Liver (tissue), 9 donors: ENCODE results near the gene SOWAHA. TPM values are rescaled to one million over a fixed set of nuclear protein-coding genes. Genes with fewer than 3 reads are reported as not detected.

Experiments
- DNase-seq: peaks from one replicate; pipeline ENCODE4 v3.0.0-alpha.2; 2017; ENCODE audit warnings: low spot score
- H3K27ac ChIP-seq, 2 donors: one replicate each; pipeline ENCODE4 v1.7.0; 2013; ENCODE audit warnings: inconsistent platforms in 2 of 2, low read length in 2 of 2, control low read depth in 1 of 2, low read depth in 1 of 2, mild to moderate bottlenecking in 1 of 2
- H3K27me3 ChIP-seq, 4 donors: one replicate each; pipeline versions ENCODE4 v1.6.1 to v1.7.0; 2013; ENCODE audit warnings: low read length in 3 of 4, inconsistent platforms in 1 of 4, mild to moderate bottlenecking in 1 of 4, moderate library complexity in 1 of 4; ENCODE audit not compliant: control insufficient read depth in 4 of 4, insufficient read depth in 4 of 4
- H3K36me3 ChIP-seq, 4 donors: one replicate each; pipeline versions ENCODE4 v1.6.1 to v1.7.0; 2013; ENCODE audit warnings: low read length in 3 of 4, mild to moderate bottlenecking in 3 of 4, low read depth in 1 of 4, moderate library complexity in 1 of 4; ENCODE audit not compliant: control insufficient read depth in 4 of 4, insufficient read depth in 3 of 4
- H3K4me1 ChIP-seq, 4 donors: one replicate each; pipeline versions ENCODE4 v1.6.1 to v1.7.0; 2013; ENCODE audit warnings: low read length in 3 of 4, mild to moderate bottlenecking in 3 of 4, moderate library complexity in 1 of 4; ENCODE audit not compliant: control insufficient read depth in 4 of 4, insufficient read depth in 4 of 4
- H3K4me3 ChIP-seq, 3 donors: one replicate each; pipeline versions ENCODE4 v1.6.1 to v1.7.0; 2013; ENCODE audit warnings: low read length in 3 of 3, control low read depth in 1 of 3, low read depth in 1 of 3, mild to moderate bottlenecking in 1 of 3
- H3K9ac ChIP-seq, 2 donors: one replicate each; pipeline ENCODE4 v1.7.0; 2013; ENCODE audit warnings: low read length in 2 of 2, mild to moderate bottlenecking in 2 of 2, moderate library complexity in 2 of 2, control low read depth in 1 of 2, low read depth in 1 of 2
- H3K9me3 ChIP-seq, 4 donors: one replicate each; pipeline versions ENCODE4 v1.6.1 to v1.7.0; 2013; ENCODE audit warnings: low read length in 3 of 4; ENCODE audit not compliant: control insufficient read depth in 4 of 4
- ATF3 ChIP-seq: IDR thresholded peaks from 2 replicates; pipeline ENCODE4 v1.6.1; 2016; ENCODE audit warnings: antibody characterized with exemption
- EGR1 ChIP-seq, 2 donors: IDR thresholded peaks; 2 replicates each; pipeline ENCODE4 v1.6.1; 2016 to 2018; ENCODE audit warnings: antibody characterized with exemption in 2 of 2, low read depth in 2 of 2
- FOXA2 ChIP-seq: IDR thresholded peaks from 2 replicates; pipeline ENCODE4 v1.6.1; 2016; ENCODE audit warnings: antibody characterized with exemption
- GABPA ChIP-seq, 2 donors: IDR thresholded peaks in 1 of 2; conservative IDR thresholded peaks in 1 of 2; 2 replicates each; pipeline ENCODE4 v1.6.1; 2016; ENCODE audit warnings: antibody characterized with exemption in 2 of 2, mild to moderate bottlenecking in 1 of 2, moderate library complexity in 1 of 2
- HNF4A ChIP-seq, 2 donors: conservative IDR thresholded peaks; 2 replicates each; pipeline ENCODE4 v1.6.1; 2016; ENCODE audit warnings: antibody characterized with exemption in 2 of 2, mild to moderate bottlenecking in 2 of 2
- HNF4G ChIP-seq: IDR thresholded peaks from 2 replicates; pipeline ENCODE4 v1.6.1; 2016; ENCODE audit warnings: antibody characterized with exemption
- JUND ChIP-seq, 2 donors: IDR thresholded peaks; 2 replicates each; pipeline ENCODE4 v1.6.1; 2016; ENCODE audit warnings: antibody characterized with exemption in 2 of 2
- MAX ChIP-seq: IDR thresholded peaks from 2 replicates; pipeline ENCODE4 v1.6.1; 2016; ENCODE audit warnings: antibody characterized with exemption
- NR2F2 ChIP-seq: IDR thresholded peaks from 2 replicates; pipeline ENCODE4 v1.6.1; 2016; ENCODE audit warnings: antibody characterized with exemption
- RAD21 ChIP-seq, 2 donors: IDR thresholded peaks; 2 replicates each; pipeline ENCODE4 v1.6.1; 2016; ENCODE audit warnings: antibody characterized with exemption in 2 of 2, mild to moderate bottlenecking in 2 of 2
- REST ChIP-seq: IDR thresholded peaks from 2 replicates; pipeline ENCODE4 v1.6.1; 2016; ENCODE audit warnings: antibody characterized with exemption, mild to moderate bottlenecking
- RXRA ChIP-seq, 2 donors: IDR thresholded peaks; 2 replicates each; pipeline ENCODE4 v1.6.1; 2017 to 2018; ENCODE audit warnings: antibody characterized with exemption in 2 of 2, mild to moderate bottlenecking in 1 of 2
- SP1 ChIP-seq: IDR thresholded peaks from 2 replicates; pipeline ENCODE4 v1.6.1; 2018; ENCODE audit warnings: antibody characterized with exemption, mild to moderate bottlenecking
- TAF1 ChIP-seq: conservative IDR thresholded peaks from 2 replicates; pipeline ENCODE4 v1.6.1; 2016; ENCODE audit warnings: antibody characterized with exemption, mild to moderate bottlenecking
- YY1 ChIP-seq: IDR thresholded peaks from 2 replicates; pipeline ENCODE4 v1.6.1; 2016; ENCODE audit warnings: antibody characterized with exemption, mild to moderate bottlenecking
- WGBS: extraction: QIAGEN DNeasy Blood & Tissue Kit; methylation state at CpG from one replicate; pipeline ENCODE4 v1.1.7; 2013; 5-methylcytosine and 5-hydroxymethylcytosine counted together
- polyA plus RNA-seq, 2 donors: library from polyadenylated mRNA; stranded (reverse) in 1 of 2; unstranded in 1 of 2; fragments of 200-250 nt in 1 of 2; fragments of >200 nt in 1 of 2; fragmentation: Nextera tagmentation in 1 of 2; extraction: Ambion mirVana in 1 of 2; gene quantifications; one replicate each; pipeline versions ENCODE4 v1.2.1 to v1.2.3, GENCODE V29; 2013 to 2015
- total RNA-seq, 2 donors: library from RNA; depleted of rRNA; stranded (reverse); fragments of >200 nt; gene quantifications; one replicate each; pipeline ENCODE4 v1.2.3, GENCODE V29; 2014
- TF ChIP-seq, protein P1 (sequence below): IDR thresholded peaks from 2 replicates; pipeline ENCODE4 v1.6.1; 2016; ENCODE audit warnings: antibody characterized with exemption
- TF ChIP-seq, protein P2 (sequence below): fragments of 150-350 bp; IDR thresholded peaks from 2 replicates; pipeline ENCODE4 v1.5.1; 2017; ENCODE audit warnings: improper control_type of control experiment, low read depth, low read length; ENCODE audit not compliant: missing input control
- donor health status: healthy.
- donor health status: healthy.
- donor health status: healthy.
- donor health status: healthy.
- donor health status: healthy.

The SOWAHA gene
- total and polyA plus RNA-seq, 4 donors, result 1.3 to 2.2 (median 1.8) TPM

DNA sequence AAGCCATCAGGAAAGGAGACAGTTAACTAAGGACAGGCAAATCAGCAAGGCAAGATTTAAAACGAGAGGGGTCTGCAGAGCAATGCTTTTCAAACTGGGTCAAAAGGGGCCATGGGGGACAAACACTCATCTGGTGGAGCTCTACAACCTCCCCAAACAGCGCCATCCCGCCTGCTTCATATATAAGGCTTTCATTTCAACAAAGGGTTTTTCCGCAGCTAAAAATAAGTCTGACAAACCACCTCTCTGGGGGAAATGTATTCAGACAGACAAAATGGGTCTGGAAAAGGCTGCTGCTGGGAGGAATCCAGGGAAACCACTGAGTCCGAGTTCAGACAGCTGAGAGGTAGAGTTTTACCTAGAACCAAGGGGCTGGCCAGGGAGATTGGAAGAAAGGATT lies 27.7 kb upstream of the SOWAHA start (continued):
- no peak for TF ChIP-seq REST
- TF ChIP-seq HNF4G, result no peak
- TF ChIP-seq TAF1, result no peak
- no peak for TF ChIP-seq GABPA (IDR thresholded peaks at IDR 0.05 in 1 of 2, conservative IDR thresholded peaks at IDR 0.05 in 1 of 2)
- no peak for TF ChIP-seq FOXA2
- TF ChIP-seq SP1, result no peak
- no peak for TF ChIP-seq JUND (IDR thresholded peaks at IDR 0.05)
- no peak for TF ChIP-seq NR2F2
- TF ChIP-seq YY1, result no peak

GRCh38 chr5:132785864-132786263 lies 27.2 kb upstream of the SOWAHA start:
- Histone ChIP-seq H3K27me3 (no peaks in the 10 kb centered on the region), H3K36me3 (no peaks in the 10 kb centered on the region), H3K4me3 (no peak overlapping the region), H3K4me1 (peaks cover 0 to 26% (median 19%) of the 10 kb centered on the region in 4 donors), H3K9me3 (no peaks in the 10 kb centered on the region), H3K27ac (no peak overlapping the region), H3K9ac (no peak overlapping the region)
- TF ChIP-seq NR2F2, result no peak
- TF ChIP-seq MAX, result no peak
- TF ChIP-seq YY1, result no peak
- TF ChIP-seq, protein P1, sequence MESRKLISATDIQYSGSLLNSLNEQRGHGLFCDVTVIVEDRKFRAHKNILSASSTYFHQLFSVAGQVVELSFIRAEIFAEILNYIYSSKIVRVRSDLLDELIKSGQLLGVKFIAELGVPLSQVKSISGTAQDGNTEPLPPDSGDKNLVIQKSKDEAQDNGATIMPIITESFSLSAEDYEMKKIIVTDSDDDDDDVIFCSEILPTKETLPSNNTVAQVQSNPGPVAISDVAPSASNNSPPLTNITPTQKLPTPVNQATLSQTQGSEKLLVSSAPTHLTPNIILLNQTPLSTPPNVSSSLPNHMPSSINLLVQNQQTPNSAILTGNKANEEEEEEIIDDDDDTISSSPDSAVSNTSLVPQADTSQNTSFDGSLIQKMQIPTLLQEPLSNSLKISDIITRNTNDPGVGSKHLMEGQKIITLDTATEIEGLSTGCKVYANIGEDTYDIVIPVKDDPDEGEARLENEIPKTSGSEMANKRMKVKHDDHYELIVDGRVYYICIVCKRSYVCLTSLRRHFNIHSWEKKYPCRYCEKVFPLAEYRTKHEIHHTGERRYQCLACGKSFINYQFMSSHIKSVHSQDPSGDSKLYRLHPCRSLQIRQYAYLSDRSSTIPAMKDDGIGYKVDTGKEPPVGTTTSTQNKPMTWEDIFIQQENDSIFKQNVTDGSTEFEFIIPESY, result no peak
- no peak for TF ChIP-seq REST
- no peak for DNase-seq
- WGBS, result 93% methylated on average over 4 of the region's 4 CpGs

GRCh38 chr5:132787076-132787475 lies 26.0 kb upstream of the SOWAHA start:
- no peak overlapping the region for H3K9ac ChIP-seq
- H3K36me3 ChIP-seq, result no peaks in the 10 kb centered on the region
- H3K27me3 ChIP-seq, result no peaks in the 10 kb centered on the region
- H3K27ac ChIP-seq, result no peak overlapping the region
- 96% methylated on average over 1 of the region's 1 CpG for WGBS
- H3K4me3 ChIP-seq, result no peak overlapping the region
- H3K9me3 ChIP-seq, result no peaks in the 10 kb centered on the region
- TF ChIP-seq JUND (IDR thresholded peaks at IDR 0.05) (no peak), ATF3 (no peak), MAX (no peak), SP1 (no peak), RXRA (IDR thresholded peaks at IDR 0.05) (no peak), HNF4A (conservative IDR thresholded peaks at IDR 0.05) (no peak), EGR1 (IDR thresholded peaks at IDR 0.05; ENCODE audit: low read depth in 2 of 2) (no peak), HNF4G (no peak), TAF1 (no peak), NR2F2 (no peak), RAD21 (IDR thresholded peaks at IDR 0.05) (no peak)
- TF ChIP-seq, protein P2, sequence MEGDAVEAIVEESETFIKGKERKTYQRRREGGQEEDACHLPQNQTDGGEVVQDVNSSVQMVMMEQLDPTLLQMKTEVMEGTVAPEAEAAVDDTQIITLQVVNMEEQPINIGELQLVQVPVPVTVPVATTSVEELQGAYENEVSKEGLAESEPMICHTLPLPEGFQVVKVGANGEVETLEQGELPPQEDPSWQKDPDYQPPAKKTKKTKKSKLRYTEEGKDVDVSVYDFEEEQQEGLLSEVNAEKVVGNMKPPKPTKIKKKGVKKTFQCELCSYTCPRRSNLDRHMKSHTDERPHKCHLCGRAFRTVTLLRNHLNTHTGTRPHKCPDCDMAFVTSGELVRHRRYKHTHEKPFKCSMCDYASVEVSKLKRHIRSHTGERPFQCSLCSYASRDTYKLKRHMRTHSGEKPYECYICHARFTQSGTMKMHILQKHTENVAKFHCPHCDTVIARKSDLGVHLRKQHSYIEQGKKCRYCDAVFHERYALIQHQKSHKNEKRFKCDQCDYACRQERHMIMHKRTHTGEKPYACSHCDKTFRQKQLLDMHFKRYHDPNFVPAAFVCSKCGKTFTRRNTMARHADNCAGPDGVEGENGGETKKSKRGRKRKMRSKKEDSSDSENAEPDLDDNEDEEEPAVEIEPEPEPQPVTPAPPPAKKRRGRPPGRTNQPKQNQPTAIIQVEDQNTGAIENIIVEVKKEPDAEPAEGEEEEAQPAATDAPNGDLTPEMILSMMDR, result no peak
- DNase-seq, result no peak
- H3K4me1 ChIP-seq, result peaks cover 0 to 26% (median 19%) of the 10 kb centered on the region in 4 donors
